Gastrocnemius medialis (tissue), 4 donors: ENCODE data around the gene NUDCD2. TPM values are rescaled to one million over a fixed set of nuclear protein-coding genes. Genes with fewer than 3 reads are reported as not detected.

Experiments used
- ATAC-seq, 2 donors: fragments of 150-250 bp; one replicate each; pipeline ENCODE4 v1.9.1; 2016
- DNase-seq, 2 donors: peaks; one replicate each; pipeline ENCODE4 v3.0.0-alpha.2; 2019
- H3K27ac ChIP-seq, 4 donors: fragments of 200-600 bp; sonication (generic); 1 replicate in 1 of 4; 2 replicates in 3 of 4; pipeline ENCODE4 v1.5.1; 2016 to 2018; ENCODE audit warnings: mild to moderate bottlenecking in 2 of 4, moderate library complexity in 1 of 4
- H3K27me3 ChIP-seq, 3 donors: fragments of 200-600 bp; sonication (generic) in 2 of 3; 1 replicate in 1 of 3; 2 replicates in 2 of 3; pipeline versions ENCODE4 v1.5.1 to v1.6.0; 2016 to 2019; ENCODE audit warnings: mild to moderate bottlenecking in 1 of 3, moderate library complexity in 1 of 3
- H3K36me3 ChIP-seq, 2 donors: fragments of 200-600 bp; sonication (generic) in 1 of 2; one replicate each; pipeline ENCODE4 v1.5.1; 2017 to 2018
- H3K4me1 ChIP-seq, 2 donors: fragments of 200-600 bp; sonication (generic) in 1 of 2; one replicate each; pipeline ENCODE4 v1.5.1; 2016 to 2017; ENCODE audit warnings: mild to moderate bottlenecking in 2 of 2
- H3K4me3 ChIP-seq, 4 donors: fragments of 200-600 bp; sonication (generic) in 3 of 4; 1 replicate in 1 of 4; 2 replicates in 3 of 4; pipeline ENCODE4 v1.5.1; 2016 to 2019; ENCODE audit warnings: mild to moderate bottlenecking in 2 of 4
- H3K9me3 ChIP-seq, 3 donors: fragments of 200-600 bp; sonication (generic) in 2 of 3; 1 replicate in 1 of 3; 2 replicates in 2 of 3; pipeline ENCODE4 v1.5.1; 2016 to 2019
- POLR2A ChIP-seq, 2 donors: fragments of 450-650 bp; IDR thresholded peaks; one replicate each; pipeline ENCODE4 v1.6.1; 2017; ENCODE audit warnings: antibody characterized with exemption in 2 of 2, mild to moderate bottlenecking in 2 of 2, moderate library complexity in 2 of 2
- in situ Hi-C, 4 donors: fragments of 200-750 bp; cut with MboI; loops; one replicate each; pipeline versions ENCODE4 v1.15.0 to v1.8.0; 2017; ENCODE audit warnings: low sequenced_read_pairs in 4 of 4
- intact Hi-C: fragments of 100-400 bp; cut with DNase I; formaldehyde crosslinking; loops from one replicate; pipeline ENCODE4 v1.15.1; 2023; ENCODE audit warnings: low total_unique reads
- total RNA-seq, 4 donors: library from RNA; depleted of rRNA; stranded (reverse); fragments of >200 nt; gene quantifications; one replicate each; pipeline versions ENCODE4 v1.1.0 to v1.2.3, GENCODE V29; 2016
- TF ChIP-seq, protein P1 (sequence below), 5 experiments: fragments of 450-650 bp in 3 of 5; fragments of 200-600 bp in 2 of 5; sonication (generic) in 2 of 5; IDR thresholded peaks in 4 of 5; conservative IDR thresholded peaks in 1 of 5; 1 replicate in 4 of 5; 2 replicates in 1 of 5; pipeline ENCODE4 v1.5.1; 2016 to 2019; ENCODE audit warnings: antibody characterized with exemption in 5 of 5, mild to moderate bottlenecking in 3 of 5, moderate library complexity in 3 of 5

The NUDCD2 gene
- total RNA-seq, 4 donors from 2014 or later = 4.2 to 9.1 (median 5.1) TPM

DNA sequence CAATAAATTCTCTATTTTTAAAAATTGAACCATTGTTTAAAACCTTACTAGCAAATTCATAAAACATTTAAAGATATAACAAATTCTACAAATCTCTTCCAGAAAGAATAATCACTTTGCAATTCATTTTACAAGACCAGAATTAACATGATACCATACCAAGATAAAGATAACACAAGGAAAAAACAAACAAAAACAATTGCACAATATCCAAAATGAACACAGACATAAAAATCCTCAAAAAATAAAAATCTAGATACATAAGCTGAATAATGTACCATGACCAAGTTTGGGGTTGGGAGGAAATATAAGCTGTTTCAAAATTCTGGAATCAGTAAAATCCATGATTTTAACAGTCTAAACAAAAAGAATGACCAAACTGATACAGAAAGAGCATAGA lies 11.4 kb downstream of the NUDCD2 start:
- no peak overlapping the region for H3K4me3 ChIP-seq
- no peak for DNase-seq
- ATAC-seq = no peak
- in situ Hi-C loops (no loop called here), intact Hi-C loops (no loop called here)
- H3K9me3 ChIP-seq = no peaks in the 10 kb centered on the region
- H3K27me3 ChIP-seq = no peaks in the 10 kb centered on the region
- TF ChIP-seq, protein P1, sequence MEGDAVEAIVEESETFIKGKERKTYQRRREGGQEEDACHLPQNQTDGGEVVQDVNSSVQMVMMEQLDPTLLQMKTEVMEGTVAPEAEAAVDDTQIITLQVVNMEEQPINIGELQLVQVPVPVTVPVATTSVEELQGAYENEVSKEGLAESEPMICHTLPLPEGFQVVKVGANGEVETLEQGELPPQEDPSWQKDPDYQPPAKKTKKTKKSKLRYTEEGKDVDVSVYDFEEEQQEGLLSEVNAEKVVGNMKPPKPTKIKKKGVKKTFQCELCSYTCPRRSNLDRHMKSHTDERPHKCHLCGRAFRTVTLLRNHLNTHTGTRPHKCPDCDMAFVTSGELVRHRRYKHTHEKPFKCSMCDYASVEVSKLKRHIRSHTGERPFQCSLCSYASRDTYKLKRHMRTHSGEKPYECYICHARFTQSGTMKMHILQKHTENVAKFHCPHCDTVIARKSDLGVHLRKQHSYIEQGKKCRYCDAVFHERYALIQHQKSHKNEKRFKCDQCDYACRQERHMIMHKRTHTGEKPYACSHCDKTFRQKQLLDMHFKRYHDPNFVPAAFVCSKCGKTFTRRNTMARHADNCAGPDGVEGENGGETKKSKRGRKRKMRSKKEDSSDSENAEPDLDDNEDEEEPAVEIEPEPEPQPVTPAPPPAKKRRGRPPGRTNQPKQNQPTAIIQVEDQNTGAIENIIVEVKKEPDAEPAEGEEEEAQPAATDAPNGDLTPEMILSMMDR (IDR thresholded peaks at IDR 0.05 in 4 of 5, conservative IDR thresholded peaks at IDR 0.05 in 1 of 5) = no peak
- no peak for TF ChIP-seq POLR2A (IDR thresholded peaks at IDR 0.05)
- H3K36me3 ChIP-seq = peaks cover 0 to 65% of the 10 kb centered on the region in 2 donors
- peaks cover 11 to 12% of the 10 kb centered on the region in 2 donors for H3K4me1 ChIP-seq
- H3K27ac ChIP-seq = no peak overlapping the region

DNA sequence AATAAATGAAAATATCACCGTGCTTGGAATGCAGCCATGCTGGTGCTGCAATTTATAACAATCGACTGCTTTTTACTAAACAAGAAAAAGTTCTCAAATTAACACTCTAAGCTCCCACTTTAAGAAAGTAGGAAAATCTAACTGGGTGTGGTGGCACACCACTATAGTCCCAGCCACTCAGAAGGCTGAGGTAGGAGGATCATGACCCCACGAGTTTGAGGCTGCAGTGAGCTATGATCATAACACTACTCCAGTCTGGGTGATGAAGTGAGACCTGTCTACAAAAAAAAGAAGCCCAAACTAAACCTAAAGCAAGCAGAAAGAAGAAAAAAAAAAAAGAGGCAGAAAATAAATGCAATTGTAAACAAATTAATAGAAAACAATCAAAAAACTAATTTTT lies 12.0 kb downstream of the NUDCD2 start:
- H3K4me3 ChIP-seq = no peak overlapping the region
- peaks cover 0 to 64% of the 10 kb centered on the region in 2 donors for H3K36me3 ChIP-seq
- in situ Hi-C loops (no loop called here), intact Hi-C loops (no loop called here)
- no peaks in the 10 kb centered on the region for H3K9me3 ChIP-seq
- TF ChIP-seq, protein P1 (IDR thresholded peaks at IDR 0.05 in 4 of 5, conservative IDR thresholded peaks at IDR 0.05 in 1 of 5) = no peak
- TF ChIP-seq POLR2A (IDR thresholded peaks at IDR 0.05) = no peak
- DNase-seq = no peak
- ATAC-seq = no peak
- H3K27ac ChIP-seq = no peak overlapping the region
- no peaks in the 10 kb centered on the region for H3K27me3 ChIP-seq
- peaks cover 11 to 12% of the 10 kb centered on the region in 2 donors for H3K4me1 ChIP-seq

DNA sequence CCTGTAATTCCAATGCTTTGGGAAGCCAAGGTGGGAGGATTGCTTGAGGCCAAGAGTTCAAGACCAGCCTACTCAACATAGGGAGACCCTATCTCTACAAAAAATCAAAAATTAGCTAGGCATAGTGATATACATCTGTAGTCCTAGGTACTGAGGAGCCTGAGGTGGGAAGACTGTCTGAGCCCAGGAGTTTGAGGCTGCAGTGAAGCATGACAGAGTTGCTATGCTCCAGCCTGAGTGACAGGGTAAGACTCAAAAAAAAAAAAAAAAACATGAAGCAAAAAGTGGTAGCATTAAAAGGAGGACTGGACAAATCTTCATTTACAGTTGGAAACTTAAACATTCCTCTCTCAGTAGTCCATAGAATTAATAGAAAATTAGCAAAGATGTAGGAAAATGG lies 12.7 kb downstream of the NUDCD2 start:
- Histone ChIP-seq H3K36me3 (peaks cover 0 to 64% of the 10 kb centered on the region in 2 donors), H3K27ac (no peak overlapping the region), H3K27me3 (no peaks in the 10 kb centered on the region), H3K4me1 (peaks cover 11 to 15% of the 10 kb centered on the region in 2 donors), H3K9me3 (no peaks in the 10 kb centered on the region), H3K4me3 (no peak overlapping the region)
- TF ChIP-seq, protein P1 (IDR thresholded peaks at IDR 0.05 in 4 of 5, conservative IDR thresholded peaks at IDR 0.05 in 1 of 5) = no peak
- no peak for TF ChIP-seq POLR2A (IDR thresholded peaks at IDR 0.05)
- in situ Hi-C loops = no loop called here
- no peak for ATAC-seq
- intact Hi-C loops = no loop called here
- no peak for DNase-seq

DNA sequence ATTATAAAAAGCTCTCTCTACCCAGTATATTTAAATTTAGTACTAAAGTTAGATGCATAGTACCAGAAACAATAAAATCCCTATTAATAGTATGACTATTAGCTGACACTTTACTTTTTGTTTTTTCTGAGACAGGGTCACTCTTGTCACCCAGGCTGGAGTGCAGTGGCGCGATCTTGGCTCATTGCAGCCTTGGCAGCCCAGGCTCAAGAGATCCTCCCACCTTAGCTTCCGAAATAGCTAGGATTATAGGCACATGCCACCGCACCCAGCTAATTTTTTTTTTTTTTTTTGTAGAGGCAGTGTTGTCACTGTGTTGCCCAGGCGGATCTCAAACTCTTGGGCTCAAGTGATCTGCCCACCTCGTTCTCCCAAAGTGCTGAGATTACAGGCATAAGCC lies 14.6 kb downstream of the NUDCD2 start:
- DNase-seq = no peak
- Histone ChIP-seq H3K9me3 (no peaks in the 10 kb centered on the region), H3K27me3 (no peaks in the 10 kb centered on the region), H3K4me3 (no peak overlapping the region), H3K4me1 (peaks cover 17 to 31% of the 10 kb centered on the region in 2 donors), H3K27ac (peak overlapping the region in 2 of 4 donors; percentile 4 to 35), H3K36me3 (peaks cover 0 to 69% of the 10 kb centered on the region in 2 donors)
- intact Hi-C loops = no loop called here
- TF ChIP-seq POLR2A (IDR thresholded peaks at IDR 0.05) = no peak
- TF ChIP-seq, protein P1 (IDR thresholded peaks at IDR 0.05 in 4 of 5, conservative IDR thresholded peaks at IDR 0.05 in 1 of 5) = no peak
- in situ Hi-C loops = no loop called here
- ATAC-seq = no peak

DNA sequence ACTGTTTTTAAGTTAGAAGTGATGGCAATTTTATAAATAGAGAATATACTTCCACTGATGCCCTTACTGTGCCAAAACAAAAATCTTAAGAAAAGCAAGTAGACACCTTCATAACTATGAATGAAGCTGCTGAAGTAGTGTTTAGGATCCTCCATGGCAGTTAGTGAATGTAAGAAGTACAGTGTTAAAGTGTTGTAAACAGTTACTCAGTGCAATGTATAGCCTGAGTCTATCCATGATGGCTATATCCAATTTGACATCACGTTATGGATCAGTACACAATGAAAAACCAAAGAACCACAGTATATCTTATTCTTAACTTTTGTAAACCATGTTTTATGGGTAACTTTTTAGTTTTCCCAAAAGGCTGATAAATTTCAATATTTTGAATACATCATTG lies 15.4 kb downstream of the NUDCD2 start:
- Histone ChIP-seq H3K36me3 (peaks cover 0 to 67% of the 10 kb centered on the region in 2 donors), H3K9me3 (no peaks in the 10 kb centered on the region), H3K27me3 (no peaks in the 10 kb centered on the region), H3K27ac (no peak overlapping the region), H3K4me1 (peaks cover 25 to 39% of the 10 kb centered on the region in 2 donors), H3K4me3 (no peak overlapping the region)
- TF ChIP-seq, protein P1 (IDR thresholded peaks at IDR 0.05 in 4 of 5, conservative IDR thresholded peaks at IDR 0.05 in 1 of 5) = no peak
- no peak for TF ChIP-seq POLR2A (IDR thresholded peaks at IDR 0.05)
- in situ Hi-C loops = no loop called here
- intact Hi-C loops = no loop called here
- ATAC-seq (no peak), DNase-seq (no peak)
